ENCODE data around the gene NR0B2.
A peak's percentile ranks its signal among the peaks of the same experiment; 100 is the strongest.

Gene NR0B2

DNA sequence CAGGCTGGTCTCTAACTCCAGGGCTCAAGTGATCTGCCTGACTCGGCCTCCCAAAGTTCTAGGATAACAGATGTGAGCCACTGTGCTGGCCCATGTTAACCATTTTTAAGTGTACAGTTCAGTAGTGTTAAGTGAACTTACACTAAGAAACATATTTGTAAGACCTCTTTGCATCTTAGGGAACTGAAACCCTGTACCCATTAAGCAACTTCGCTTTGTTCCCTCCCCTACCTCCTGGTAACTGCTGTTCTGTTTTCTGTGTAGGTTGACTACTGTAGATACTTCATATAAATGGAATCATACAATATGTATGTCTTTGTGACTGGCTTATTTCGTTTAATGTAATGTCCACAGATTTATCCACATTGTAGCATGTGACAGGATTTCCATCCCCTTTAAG is 18.8 kb upstream of the NR0B2 start:
- DNase-seq = peak; percentile 1

DNA sequence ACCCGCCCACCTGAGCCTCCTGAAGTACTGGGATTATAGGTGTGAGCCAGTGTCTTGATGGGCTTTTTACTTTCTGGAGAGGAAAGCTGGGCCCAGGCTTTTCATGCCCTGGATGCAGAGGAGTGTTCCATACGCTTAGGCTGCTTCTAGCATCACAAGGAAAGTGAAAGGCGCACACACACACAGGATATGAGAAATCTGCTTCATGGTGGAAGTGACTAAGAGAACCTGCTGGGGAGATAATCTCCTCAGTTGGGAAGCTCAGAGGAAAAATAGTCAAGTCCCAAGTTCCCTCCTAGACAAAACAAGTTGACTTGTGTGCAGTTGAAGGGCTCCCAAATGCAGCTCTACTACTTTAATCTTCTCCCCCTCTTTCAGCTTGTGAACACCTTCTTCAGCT is 9.9 kb upstream of the NR0B2 start:
- no peak for DNase-seq

DNA sequence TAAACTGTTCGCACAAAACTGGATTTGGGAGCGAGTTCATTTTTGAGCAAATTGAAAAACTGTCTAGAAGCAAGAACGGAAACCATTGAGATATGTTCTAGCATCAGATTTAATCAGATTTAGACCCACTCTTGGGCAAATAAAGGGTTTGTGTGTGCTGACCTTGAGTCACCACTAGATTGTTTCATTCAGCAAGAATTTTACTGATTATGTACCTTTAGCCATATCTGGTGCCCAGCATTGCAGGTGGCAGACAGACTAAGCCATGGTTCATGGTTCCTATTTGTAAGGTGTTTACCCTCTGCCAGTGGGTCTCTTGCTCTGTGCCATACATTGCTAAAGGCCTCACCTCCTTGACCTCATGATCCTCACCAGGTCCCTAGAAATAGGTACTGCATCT is 9.1 kb upstream of the NR0B2 start:
- no peak for DNase-seq

DNA sequence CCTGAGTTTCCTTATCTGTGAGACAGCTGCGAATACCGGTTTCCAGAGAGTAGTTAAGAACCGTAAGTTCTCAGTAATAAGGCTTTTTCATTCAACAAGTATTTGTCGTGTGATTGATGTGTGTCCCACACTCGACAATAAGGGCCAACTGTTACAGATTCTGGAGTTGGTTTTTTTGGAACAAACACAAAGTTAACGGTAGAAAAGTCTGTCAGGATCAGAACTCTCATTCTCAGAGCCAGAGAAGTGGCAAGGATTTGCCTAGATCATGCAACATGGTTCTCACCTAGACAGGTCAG is 8.6 kb upstream of the NR0B2 start:
- peak; percentile 1 for DNase-seq

DNA sequence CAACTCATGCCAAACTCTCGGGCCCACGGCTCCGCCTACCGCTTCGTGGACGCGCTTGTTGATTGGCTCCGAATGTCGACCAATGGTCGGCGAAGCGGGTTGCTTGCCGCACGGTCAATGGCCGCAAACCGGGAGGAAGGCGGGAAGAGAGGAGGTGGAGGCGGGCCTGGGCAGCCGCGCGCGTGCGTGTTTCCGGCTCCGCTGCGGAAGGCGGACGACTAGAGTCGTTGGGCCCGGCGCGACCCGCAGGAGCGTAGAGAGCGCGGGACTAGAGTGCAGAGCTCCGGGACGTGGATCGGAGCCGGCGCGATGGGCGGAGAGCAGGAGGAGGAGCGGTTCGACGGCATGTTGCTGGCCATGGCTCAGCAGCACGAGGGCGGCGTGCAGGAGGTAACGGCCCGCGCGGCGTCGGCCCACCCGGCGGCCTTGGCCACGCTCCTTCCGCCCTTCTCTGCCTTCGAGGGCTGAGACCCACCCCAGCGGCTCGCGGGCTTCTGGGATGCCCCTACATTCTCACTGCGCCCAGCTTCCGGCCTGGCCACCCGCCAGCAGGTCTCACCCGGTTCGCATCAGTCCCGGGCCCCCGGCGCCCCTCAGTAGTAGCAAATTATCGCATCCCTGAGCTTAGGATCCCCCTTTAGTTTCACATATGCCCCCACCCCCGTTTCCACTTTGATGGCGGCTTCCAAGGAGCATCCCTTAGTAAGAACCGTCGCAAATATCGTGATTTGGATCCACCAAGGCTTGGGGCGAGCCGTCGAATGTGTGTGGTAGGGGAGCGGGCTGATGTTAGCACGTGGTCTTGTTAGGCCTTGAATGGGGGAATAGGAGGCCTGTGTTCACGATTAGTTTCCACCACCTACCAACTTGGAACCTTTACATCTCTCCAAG is 8.0 kb upstream of the NR0B2 start, which contains the start of gene NUDC:
Gene NUDC, plus strand, starts transcription at position 204 of the 891 bp plus-strand sequence. Its CDS starts 106 bp downstream, at position 310.
- peak; percentile 97 for DNase-seq

DNA sequence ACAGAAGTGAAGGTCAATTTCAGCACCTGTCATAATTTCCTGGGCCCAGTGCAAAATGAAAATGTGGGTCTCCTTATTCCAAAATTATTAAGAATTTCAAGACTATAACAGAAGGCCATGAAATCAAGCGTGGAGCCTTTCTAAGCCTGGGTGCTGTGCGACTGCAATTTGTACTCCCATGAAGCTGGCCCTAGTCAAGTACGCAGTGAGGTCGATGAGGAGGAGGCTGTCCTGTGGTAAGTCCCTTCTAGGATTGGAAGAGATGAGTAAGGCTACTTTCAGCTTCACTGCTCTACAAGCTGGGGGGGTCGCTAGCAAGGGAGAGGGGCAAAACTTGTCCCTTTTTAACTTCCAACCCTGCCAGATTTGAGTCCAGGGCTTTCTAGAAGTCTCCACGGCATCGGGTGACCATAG is 7.4 kb upstream of the NR0B2 start:
- no peak for DNase-seq

DNA sequence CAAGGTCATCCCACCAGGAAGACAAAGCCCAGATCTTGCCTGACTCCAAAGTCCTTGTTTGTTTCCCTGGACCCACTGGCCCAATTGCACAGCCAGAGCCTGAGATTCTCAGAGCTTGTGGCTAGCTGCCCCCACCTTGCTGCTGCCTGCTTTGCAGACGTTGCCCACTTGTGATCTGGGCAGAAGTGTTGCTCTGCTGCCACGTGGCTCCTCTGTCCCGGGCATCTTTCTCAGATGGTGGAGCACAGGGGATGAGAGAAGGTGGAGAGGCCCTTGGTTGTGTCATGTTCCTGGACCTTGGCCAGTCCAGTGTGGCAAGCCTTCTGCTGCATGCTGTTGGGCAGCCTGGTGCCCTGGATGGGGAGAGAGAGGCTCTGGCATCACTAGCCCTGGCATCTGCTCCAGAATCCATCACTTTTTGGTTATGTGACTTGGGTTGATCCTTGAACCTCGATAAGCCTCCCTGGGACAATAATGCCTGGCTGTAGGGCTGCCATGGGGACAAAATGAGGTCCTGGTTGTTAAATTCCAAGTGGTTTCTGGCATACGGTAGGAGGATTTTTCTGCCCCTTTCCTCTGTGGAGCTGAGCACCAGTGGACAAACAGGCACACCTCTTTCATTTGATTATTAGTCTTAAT is 1.5 kb upstream of the NR0B2 start:
- no peak for DNase-seq

DNA sequence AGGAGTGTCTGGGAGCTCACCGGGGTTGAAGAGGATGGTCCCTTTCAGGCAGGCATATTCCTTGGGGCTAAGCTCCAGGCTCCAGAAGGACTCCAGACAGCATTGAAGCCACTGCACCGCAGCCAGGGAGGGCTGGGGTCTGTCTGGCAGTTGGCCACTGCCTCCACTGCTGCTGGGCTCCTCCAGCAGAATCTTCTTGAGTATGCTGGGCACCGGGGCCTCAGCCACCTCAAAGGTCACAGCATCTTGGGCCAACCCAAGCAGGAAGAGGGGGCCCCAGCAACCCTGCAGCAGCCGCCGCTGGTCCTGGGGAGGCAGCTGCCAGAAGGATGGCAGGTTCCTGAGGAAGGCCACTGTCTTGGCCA is 404 bp downstream of the NR0B2 start:
- no peak for DNase-seq

DNA sequence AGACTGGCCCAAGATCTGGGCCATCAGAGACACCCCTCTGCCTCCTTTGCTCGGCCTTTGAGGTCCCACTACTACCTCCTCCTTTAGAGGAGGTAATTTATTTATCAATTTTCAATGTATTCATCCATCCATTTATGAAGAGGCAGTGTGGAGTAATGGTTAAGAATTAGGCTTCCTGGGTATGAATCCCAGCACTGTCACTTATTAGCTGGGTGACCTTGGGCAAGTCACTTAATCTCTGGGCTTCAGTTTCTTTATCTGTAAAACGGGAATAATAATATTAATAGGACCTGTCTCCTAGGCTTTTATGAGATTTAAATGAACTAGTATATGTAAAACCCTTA is 1.7 kb downstream of the NR0B2 start:
- no peak for DNase-seq

DNA sequence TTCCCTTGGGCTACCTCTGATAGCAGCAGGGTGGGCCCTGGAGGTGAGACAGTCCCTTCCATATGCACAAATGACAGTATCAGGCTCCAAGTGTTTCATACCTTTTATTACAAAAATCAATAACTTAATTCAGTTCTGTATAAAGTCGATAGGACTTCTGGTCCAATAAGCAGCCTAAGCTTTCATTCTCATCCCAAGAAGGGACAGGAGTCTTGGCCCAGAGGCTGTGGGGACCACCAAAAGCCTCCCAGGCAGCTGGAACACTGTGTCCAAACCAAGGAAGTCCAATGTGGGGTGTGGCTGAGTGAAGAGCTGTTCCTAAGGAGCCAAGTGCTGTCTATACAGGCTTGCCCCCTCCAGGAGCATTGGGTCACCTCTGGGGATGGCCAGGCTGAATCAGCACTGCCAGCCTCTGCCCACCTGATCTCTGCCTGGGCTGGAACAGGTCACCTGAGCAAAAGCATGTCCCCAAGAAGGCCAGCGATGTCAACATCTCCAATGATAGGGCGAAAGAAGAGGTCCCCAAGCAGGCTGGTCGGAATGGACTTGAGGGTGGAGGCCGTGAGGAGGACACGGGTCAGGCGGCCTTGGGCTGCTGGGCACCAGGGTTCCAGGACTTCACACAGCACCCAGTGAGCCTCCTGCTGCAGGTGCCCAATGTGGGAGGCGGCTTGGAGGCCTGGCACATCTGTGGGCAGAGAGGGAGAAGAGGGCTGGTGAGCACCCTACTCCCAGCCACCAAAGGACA is 2.2 kb downstream of the NR0B2 start:
- no peak for DNase-seq

DNA sequence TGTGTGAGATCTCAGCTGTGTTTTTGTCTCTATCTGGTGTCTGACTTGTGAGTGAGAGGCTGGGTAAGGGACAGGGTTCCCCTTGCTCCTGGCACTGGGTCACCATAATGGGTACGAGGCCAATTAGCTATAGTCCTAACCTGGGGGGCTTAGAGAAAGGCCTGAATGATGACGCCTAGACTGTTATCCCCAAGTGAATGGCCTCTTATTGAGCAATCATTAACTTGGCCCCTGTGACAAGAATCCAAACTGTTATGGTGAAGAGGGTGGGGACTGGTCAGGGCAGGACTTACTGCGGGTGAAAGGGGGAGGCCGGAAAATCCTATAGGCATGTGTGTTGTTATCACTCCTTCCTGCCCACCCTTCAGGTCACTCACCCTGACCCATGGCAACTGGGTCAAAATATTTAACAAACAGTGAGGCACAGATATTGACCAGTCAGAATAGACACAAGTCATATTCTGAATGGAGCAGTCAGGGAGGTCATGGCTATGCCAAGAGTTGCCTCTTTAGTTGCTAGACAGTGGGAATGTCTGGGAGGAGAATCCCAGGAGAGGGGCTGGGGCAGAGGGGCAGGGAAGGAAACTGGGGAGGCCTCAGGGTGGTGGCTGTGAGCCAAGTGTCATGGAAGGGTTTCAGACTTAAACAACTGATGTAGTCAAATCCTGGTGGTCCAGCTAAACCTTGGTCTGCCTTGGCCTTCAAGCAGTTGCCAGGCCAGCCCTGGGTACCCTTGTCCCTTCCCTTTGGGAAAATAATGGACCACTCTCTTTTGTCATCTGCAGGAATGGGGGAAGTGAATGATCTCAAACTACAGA is 3.2 kb downstream of the NR0B2 start:
- no peak for DNase-seq

DNA sequence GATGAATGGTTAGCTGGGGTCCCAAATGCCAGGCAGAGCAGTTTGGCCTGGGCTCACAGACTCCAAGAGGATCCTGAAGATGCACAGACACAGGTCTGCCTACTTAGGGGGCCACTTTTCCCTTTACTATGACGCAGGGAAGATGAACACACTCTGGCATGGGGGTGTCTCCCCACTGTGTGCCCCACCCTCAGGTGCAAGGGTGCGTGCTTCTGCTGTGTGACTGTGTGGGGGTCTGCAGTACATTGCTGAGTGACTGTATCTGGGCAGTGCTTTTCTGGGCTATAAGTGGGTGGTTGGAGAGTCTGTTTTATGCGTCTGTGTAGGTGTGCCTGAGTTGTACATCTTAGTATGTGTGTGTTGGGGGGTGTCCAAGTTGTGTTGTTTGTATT is 3.8 kb downstream of the NR0B2 start:
- no peak for DNase-seq

DNA sequence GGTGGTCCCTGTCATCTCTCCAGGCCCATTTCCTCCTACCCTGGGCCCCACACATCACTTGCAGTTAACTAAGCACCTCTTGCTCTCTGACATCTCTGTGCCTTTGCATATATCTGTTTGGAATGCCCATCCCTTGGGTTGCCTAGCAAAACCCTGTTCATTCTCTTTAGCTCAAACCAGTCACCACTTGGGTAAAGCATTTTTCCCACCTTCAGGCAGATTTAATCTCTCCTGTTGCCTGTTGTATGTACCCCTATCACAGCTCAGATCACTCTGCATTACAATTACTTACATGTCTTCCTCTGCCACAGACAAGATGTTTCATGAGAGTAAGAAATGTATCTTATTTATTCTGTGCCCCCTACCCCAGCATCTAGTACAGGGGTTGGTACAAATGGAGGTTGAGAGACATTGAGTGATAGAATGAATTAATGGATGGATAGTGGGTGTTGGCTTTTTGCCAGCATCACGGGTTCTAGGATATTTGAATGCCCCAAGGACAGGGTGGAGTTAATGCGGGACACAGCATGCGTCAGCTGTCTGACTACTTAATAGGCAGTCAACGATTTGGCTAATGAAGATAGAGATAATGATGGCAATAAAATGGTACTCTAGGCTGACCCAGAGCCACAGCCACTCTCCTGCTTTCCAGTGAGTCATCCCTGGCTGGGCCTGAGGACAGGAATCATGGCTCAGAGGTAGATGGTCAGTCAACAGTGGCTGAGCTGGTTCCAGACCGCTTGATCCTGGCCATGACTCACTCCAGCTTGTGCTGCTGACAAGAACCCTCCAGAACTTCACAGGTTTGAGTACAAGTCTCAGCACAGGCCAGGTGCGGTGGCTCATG is 6.5 kb downstream of the NR0B2 start:
- DNase-seq = no peak

DNA sequence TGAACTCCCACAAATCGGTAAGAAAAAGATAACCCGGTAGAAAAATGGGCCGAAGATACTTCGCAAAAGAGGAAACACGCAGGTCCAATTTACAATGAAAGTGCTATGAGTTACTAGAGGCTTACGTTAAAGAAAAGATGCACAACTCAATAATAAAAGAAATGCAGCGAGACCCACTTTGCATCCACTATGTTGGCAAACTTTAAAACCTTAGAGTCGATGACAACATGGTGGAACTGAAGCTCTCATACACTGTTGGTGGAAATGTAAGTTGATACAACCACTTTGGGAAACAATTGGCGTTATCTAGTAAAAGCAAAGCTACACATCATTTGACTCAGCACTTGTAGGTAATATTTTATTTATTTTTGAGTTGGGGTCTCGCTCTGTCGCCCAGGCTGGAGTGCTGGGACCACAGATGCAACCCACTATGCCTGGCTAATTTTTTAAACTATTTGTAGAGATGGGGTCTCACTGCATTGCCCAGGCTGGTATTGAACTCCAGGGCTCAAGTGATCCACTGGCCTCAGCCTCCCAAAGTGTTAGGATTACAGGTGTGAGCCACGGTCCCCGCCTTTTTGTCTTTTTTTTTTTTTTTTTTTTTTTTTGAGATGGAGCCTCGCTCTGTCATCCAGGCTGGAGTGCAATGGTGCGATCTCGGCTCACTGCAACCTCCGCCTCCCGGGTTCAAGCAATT is 12.8 kb downstream of the NR0B2 start:
- DNase-seq = no peak

DNA sequence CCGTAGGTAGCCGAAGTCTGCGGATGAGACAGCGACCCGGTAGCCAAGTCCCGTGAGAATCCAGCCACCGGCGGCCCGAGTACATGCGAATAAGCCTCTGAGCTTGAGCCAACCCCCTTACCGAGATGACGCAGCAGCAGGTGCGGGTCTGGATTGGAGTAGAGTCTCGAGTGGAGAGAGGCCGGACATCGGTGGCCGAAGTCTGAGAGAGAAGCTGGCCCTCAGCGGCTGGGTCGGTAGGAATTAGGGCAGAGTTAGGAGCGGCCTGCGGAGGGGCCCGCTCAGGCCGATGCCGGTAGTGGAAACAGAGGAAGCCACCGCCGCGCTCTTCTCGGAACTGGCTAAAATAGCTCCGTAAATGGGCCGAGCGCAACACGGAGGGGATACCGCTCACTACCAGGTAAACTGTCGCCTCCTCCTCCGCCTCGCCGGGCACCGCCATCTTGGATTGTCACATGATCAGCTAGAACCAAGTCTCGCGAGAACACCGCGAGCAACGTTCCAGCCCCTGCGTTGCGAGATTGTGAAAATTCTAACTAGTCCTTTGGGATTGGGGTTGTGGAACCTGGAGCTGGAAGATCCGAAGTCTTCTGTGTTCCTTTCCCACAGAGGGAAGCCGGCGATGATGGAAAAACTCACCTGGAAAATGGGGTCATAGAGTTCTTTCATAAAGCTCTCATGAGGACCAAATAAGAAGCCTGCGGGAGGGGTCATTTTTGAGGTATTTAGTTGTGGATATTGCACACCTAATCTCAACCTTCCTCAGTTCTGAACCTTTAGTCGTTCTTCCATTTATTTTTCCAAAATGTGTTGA is 13.6 kb downstream of the NR0B2 start, which contains the start of gene GPATCH3:
Gene GPATCH3, minus strand, starts transcription at position 467 of the 814 bp plus-strand sequence. Its CDS starts 25 bp downstream, at position 442.
- peak; percentile 91 for DNase-seq

DNA sequence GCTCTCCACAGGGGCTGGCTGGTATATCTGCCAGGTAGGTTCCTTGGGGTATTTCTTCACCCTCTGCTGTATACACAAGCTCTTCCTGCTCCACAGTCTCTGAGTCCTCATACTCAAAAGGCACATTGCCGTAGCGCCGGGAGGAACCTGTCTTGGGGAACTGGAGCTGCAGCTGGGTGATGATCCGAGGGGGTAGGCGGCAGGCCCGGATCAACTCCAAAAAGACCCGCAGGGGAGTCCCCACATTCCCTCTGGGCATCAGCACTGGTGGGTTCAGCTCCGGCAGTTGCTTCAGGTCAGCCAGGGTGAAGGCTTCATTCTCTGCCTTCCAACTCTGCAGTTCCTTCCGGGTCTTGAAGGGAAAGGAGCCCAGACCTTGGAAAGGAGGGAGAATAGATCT is 16.4 kb downstream of the NR0B2 start:
- DNase-seq = no peak

DNA sequence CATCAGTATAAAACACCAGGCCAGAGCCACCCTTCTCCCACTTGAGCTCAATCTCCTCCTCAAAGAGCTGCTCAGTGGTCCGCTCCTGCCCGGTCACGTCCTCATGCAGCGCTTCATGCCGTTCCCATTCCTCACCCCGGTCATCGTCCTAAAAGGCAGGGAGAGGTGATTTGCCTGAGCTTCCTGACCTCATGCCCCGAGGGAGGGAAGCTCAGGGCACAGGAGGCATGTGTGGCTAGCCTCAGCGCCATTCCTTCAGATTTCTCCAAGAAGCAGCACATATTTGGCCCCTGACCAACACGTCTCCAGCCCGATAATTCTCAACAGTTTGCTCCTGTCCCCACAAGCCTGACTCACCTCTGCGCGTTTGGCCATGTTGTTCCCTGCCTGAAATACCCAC is 19.5 kb downstream of the NR0B2 start:
- no peak for DNase-seq

DNA sequence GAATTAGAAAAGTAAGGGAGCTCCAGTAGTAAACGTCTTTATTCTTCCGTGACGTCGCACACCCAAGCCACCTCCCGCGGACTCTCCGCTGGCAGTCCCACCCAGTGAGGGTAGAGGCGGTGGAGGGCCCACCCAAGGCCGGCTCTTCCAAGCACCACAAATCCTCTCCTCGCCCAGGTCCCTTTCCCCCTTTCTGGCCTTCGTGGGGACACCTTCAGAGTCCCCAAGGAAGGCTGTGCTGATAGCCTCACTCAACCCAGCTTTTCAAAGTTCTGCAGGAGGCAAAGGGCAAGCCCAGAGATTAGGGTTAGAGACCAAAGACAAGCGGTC is 23.3 kb downstream of the NR0B2 start:
- DNase-seq = no peak

DNA sequence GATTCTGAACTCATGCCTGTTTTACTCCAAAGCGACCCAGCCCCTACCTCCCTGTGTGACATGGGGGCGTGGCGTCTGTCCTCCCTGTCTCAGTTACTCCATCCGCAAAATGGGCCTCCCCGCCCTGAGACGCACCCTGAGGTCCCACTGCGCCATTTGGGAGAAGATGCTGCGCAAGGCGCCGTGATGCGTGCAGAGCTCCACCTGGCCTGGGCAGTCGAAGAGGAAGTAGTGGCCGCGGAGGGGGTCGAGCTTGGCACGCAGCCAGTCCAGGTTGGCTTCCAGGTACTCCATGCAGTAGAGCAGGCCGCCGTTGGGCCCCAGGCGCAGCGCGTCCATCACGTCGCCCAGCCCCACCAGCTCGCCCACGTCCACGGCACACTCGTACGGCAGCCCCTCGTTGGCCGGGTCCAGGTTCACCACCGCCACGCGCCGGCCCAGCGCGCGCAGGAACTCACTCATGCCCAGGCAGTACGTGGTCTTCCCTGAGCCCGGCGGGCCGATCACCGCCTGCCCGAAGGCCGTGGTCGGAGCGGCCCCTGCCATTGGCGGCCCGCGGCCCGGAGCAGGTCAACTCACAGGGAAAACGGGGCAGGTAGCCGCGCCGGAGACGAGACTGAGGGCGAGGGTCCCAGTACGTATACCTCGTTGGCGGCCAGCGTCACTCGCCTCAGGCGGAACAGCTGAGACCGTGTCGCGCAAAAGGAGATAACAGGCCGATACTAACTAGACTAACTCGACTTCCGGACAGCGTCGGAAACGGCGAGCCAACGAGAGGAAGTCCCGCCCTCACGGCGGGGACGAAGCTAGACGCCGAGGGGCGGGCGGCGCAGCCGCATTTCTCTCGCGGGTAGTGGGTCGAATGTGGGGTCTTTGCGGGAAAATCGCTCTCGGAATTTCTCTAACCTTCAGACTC is 24.0 kb downstream of the NR0B2 start, which contains the start of gene GPN2:
Gene GPN2, minus strand, starts transcription at position 733 of the 916 bp plus-strand sequence. Its CDS starts 187 bp downstream, at position 546.
- DNase-seq = peak; percentile 83
